ENCODE results near the gene ITGA2.

DNA sequence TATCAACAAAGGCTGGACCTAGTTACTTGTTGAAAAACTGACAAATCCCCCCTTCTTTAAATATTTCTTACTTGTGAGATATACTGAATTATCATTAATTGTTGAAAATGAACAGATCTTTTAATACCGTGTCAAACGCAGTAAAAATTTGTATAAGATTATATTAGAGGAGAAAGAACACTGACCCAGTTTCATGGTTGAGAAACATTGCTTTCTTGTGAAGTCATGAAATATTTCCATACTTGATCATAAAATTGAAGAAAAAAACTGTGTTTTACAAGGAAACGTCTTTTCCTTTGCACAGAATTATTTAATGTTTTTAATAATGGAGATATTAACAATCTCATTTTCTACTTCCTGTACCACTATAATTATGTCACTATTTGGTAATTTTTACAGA lies 74.6 kb downstream of the ITGA2 start:
- TF ChIP-seq, protein P1, sequence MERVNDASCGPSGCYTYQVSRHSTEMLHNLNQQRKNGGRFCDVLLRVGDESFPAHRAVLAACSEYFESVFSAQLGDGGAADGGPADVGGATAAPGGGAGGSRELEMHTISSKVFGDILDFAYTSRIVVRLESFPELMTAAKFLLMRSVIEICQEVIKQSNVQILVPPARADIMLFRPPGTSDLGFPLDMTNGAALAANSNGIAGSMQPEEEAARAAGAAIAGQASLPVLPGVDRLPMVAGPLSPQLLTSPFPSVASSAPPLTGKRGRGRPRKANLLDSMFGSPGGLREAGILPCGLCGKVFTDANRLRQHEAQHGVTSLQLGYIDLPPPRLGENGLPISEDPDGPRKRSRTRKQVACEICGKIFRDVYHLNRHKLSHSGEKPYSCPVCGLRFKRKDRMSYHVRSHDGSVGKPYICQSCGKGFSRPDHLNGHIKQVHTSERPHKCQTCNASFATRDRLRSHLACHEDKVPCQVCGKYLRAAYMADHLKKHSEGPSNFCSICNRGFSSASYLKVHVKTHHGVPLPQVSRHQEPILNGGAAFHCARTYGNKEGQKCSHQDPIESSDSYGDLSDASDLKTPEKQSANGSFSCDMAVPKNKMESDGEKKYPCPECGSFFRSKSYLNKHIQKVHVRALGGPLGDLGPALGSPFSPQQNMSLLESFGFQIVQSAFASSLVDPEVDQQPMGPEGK (CRISPR knock-in tag; IDR thresholded peaks at IDR 0.05; ENCODE audit: borderline replicate concordance) = no peak
- TF ChIP-seq ARNTL (CRISPR knock-in tag; IDR thresholded peaks at IDR 0.05; ENCODE audit: borderline replicate concordance, low read depth) (no peak), CSDC2 (CRISPR knock-in tag; IDR thresholded peaks at IDR 0.05) (no peak), TCF4 (CRISPR knock-in tag; IDR thresholded peaks at IDR 0.05; ENCODE audit: borderline replicate concordance) (no peak), ESRRG (CRISPR knock-in tag; IDR thresholded peaks at IDR 0.05) (no peak)
- TF ChIP-seq, protein P2, sequence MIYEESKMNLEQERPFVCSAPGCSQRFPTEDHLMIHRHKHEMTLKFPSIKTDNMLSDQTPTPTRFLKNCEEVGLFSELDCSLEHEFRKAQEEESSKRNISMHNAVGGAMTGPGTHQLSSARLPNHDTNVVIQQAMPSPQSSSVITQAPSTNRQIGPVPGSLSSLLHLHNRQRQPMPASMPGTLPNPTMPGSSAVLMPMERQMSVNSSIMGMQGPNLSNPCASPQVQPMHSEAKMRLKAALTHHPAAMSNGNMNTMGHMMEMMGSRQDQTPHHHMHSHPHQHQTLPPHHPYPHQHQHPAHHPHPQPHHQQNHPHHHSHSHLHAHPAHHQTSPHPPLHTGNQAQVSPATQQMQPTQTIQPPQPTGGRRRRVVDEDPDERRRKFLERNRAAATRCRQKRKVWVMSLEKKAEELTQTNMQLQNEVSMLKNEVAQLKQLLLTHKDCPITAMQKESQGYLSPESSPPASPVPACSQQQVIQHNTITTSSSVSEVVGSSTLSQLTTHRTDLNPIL (CRISPR knock-in tag; IDR thresholded peaks at IDR 0.05; ENCODE audit: low read depth) = no peak

All from SK-N-SH treated with all-trans-retinoic acid at 6 μM for 48 hours (cell line).